NCI-H2107 (cell line): ENCODE measurements around the gene ARHGEF10L.

Experiments used
- DNase-seq: peaks from one replicate; lab custom pipeline; 2025; lab: John Stamatoyannopoulos, UW

ARHGEF10L gene

GRCh38 chr1:17661546-17662157 lies 122.2 kb downstream of the ARHGEF10L start:
- peak; percentile 45 for DNase-seq

- DNase-seq: no peak
These were observed 122.8 kb downstream of the ARHGEF10L start for GRCh38 chr1:17662296-17662695.

DNA sequence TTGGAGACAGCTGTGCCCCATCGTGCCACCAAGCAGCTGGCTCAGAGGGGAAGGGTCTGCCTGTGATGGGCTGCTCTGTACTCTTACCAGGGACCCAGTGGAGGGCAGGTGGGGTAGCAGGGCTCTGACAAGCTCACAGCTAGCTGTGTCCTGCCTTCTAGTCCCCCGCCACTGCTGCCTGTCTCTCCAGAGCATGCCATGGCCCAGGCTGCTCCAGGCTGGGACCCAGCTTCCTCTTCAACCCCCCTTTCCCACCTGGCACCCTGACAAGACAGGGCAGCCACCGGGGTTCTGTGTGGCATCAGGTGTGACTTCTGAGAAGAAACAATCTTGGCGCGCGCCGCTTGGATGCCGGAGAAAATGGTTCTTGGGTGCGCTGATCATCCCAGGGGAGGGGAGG lies 123.3 kb downstream of the ARHGEF10L start:
- DNase-seq: no peak

DNA sequence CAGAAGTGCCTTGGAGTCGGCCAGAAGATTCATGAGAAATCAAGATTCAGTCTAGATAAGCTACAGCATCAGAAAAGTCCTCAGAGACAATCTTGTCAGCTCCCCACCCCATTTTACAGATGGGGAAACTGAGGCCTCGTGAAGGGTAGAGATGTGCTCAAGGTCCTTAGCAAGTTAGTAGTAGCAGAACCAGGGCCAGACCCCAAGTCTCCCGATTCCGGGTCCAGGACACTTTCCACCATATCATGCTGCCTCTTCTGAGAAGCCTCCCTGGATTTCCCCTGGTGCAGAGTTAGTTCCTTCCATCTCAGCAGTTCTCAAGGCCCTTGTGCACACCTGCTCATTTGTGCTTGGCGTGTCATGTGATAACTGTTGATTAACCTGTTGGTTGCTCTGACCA lies 124.1 kb downstream of the ARHGEF10L start:
- no peak for DNase-seq

DNA sequence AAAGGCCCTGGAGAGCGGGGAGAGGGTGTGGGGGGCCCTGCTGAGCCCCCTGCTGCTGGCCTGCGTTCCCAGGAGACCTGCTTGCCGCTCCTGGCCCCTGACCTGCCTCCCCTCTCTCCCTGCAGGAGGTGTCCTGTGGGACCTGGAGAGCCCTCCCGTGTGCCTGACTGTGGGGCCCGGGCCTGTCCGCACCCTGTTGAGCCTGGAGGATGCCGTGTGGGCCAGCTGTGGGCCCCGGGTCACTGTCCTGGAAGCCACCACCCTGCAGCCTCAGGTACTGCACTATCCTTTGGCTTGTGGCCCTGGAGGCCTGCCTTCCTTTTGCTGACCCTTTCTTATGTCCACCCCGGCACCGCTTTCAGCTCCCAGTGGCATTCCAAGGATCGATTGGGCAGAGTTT lies 124.8 kb downstream of the ARHGEF10L start:
- no peak for DNase-seq

DNA sequence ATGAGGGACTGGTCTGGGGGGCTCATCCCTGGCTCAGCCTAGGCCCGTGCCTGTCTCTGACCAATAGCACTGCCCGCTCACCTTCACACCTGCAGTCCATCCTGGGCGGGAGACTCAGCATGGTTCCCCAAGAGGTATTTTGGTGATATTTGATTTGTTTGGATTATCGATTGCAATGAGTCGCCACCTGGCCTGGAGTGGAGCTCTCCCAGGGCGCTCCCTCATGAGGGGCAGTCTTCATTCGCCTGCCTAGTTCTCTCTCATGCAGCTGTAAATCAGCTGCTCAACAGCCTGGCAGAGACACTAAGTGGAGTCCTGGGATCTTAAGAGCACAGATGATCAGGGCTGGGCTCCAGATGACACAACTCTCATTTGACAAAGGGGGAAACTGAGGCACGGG lies 125.6 kb downstream of the ARHGEF10L start:
- no peak for DNase-seq

- DNase-seq: no peak
These were observed 126.6 kb downstream of the ARHGEF10L start for GRCh38 chr1:17665950-17666720.

DNA sequence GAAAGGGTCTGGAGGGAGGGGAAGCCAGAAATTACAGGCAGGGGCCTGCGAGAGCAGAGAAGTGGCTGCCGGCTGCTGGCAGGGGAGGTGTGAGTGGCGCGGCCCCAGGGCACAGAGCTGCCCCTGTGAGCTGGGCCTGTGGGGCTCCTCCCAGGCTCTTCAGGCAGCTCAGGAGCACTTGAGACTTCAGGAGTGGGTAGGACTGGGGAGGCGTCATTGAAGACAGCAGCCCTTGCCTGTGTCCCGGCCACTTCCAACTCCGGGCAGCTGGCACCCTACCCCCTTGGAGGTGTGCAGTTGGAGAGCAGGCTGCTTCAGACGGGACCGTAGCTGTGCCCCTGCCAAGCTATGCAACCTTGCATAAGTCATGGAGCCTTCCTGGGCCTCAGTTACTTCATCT lies 128.1 kb downstream of the ARHGEF10L start:
- no peak for DNase-seq

DNA sequence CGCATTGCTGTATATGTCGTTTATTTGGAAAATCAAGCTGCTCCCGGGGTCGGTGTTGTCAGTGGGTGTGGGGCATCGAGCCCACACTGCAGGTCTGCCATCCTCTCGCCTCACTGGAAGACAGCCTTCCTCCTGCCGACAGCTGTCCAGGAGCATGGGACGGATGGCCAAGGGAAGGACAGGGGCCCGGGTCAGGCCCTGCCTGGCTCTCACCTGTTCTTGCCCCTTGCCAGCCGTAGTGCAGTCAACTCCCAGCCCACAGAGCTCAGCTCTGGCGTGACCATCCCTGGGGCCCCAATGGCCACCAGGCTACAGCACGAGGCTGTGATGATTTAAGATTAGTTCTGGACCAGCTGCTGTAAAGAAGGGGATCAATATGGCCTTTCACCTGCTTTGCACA lies 128.7 kb downstream of the ARHGEF10L start:
- DNase-seq: no peak

DNA sequence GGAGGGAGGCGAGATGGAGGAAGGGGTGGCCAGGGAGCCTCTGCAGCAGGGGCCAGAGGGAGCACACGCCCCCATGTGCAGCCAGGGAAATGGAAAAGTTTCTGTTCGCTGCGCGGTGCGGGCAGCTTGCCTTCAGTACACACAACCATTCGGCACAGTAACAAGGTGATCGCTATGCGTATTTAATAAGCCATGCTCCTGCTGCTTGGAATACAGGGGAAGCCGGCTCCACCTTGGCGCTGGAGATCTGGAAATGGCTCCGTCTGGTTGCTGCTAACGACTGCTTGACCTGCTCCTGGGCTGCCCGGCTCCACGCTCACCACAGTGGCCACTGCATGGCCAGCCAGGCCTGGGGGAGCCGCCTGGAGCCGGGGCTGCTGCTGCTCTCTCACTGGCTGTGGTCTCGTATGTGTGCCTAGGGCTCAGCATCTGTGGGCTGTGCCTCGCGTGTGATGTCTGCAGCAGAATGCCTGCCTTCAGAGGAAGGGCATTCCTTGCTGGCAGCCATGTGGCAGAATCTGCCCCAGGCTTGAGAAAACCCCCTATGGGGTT lies 129.2 kb downstream of the ARHGEF10L start:
- no peak for DNase-seq

GRCh38 chr1:17669305-17669704 lies 129.8 kb downstream of the ARHGEF10L start:
- DNase-seq: no peak

GRCh38 chr1:17669866-17670451 lies 130.5 kb downstream of the ARHGEF10L start:
- DNase-seq: no peak

GRCh38 chr1:17670587-17671313 lies 131.3 kb downstream of the ARHGEF10L start:
- no peak for DNase-seq

GRCh38 chr1:17671314-17671705 lies 131.8 kb downstream of the ARHGEF10L start:
- DNase-seq: no peak

- DNase-seq: no peak
These were observed 132.2 kb downstream of the ARHGEF10L start for GRCh38 chr1:17671741-17672140.

DNA sequence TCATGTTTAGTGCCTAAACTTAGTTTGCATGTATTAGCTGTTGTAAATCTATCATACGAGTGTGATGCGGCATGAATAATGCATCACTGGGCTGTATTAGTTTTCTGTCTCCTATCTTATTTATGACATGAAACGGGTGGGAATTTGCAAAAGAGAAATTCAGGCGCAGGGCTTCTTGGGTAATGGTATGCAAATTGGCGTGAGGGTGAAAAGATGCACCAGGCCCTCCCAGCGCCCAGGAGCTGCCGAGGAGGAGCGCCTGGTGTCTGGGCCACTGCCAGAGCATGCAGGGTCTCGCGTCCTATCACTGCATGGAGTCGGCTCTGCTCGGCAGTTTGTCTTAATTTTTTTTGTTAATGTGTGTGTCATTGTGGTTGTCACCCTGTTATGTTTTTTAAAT lies 132.7 kb downstream of the ARHGEF10L start:
- DNase-seq: no peak

GRCh38 chr1:17673329-17674072 lies 134.0 kb downstream of the ARHGEF10L start:
- no peak for DNase-seq

- DNase-seq: no peak
These were observed 135.4 kb downstream of the ARHGEF10L start for GRCh38 chr1:17674726-17675500.

- DNase-seq: no peak
These were observed 136.2 kb downstream of the ARHGEF10L start for GRCh38 chr1:17675744-17676143.

- no peak for DNase-seq
These were observed 137.0 kb downstream of the ARHGEF10L start for GRCh38 chr1:17676387-17677060.
